HCT116 (cell line): ENCODE measurements around the gene KMT2B.

Experiments used
- CEBPB ChIP-seq: IDR thresholded peaks from 2 replicates; pipeline ENCODE4 v1.6.1; 2012; ENCODE audit warnings: low read depth
- ELF1 ChIP-seq: IDR thresholded peaks from 2 replicates; pipeline ENCODE4 v1.6.1; 2012; ENCODE audit warnings: low read depth, borderline replicate concordance
- EZH2 ChIP-seq: fragments of 200-600 bp; sonication (generic); IDR thresholded peaks from 2 replicates; pipeline ENCODE4 v1.6.1; 2017; ENCODE audit warnings: antibody characterized with exemption, mixed run types
- POLR2AphosphoS5 ChIP-seq: IDR thresholded peaks from 2 replicates; pipeline ENCODE4 v1.6.1; 2011; ENCODE audit warnings: mild to moderate bottlenecking, low read depth, low read length, moderate library complexity
- RAD21 ChIP-seq: IDR thresholded peaks from 2 replicates; pipeline ENCODE4 v1.6.1; 2012; ENCODE audit warnings: low read depth, mild to moderate bottlenecking
- SRF ChIP-seq: IDR thresholded peaks from 2 replicates; pipeline ENCODE4 v1.6.1; 2012; ENCODE audit warnings: low read depth
- ZBTB33 ChIP-seq: IDR thresholded peaks from 2 replicates; pipeline ENCODE4 v1.6.1; 2011; ENCODE audit warnings: mild to moderate bottlenecking, low read length, moderate library complexity; ENCODE audit not compliant: insufficient replicate concordance; ENCODE audit errors: extremely low read depth
- TF ChIP-seq, protein P1 (sequence below), 3 experiments: fragments of 200-600 bp in 1 of 3; sonication (generic) in 1 of 3; IDR thresholded peaks in 2 of 3; conservative IDR thresholded peaks in 1 of 3; 2 replicates each; pipeline ENCODE4 v1.5.1; 2012 to 2017; ENCODE audit warnings: low read depth in 2 of 3, low read length in 2 of 3, antibody characterized with exemption in 1 of 3, borderline replicate concordance in 1 of 3, control low read depth in 1 of 3, mild to moderate bottlenecking in 1 of 3, mixed read lengths in 1 of 3, mixed run types in 1 of 3, moderate library complexity in 1 of 3; ENCODE audit not compliant: insufficient read depth in 1 of 3
- TF ChIP-seq, protein P2 (sequence below): IDR thresholded peaks from 2 replicates; pipeline ENCODE4 v1.6.1; 2012
- TF ChIP-seq, protein P3 (sequence below): IDR thresholded peaks from 2 replicates; pipeline ENCODE4 v1.6.1; 2012; ENCODE audit warnings: low read depth

GRCh38 chr19:35744430-35745327 is 26.9 kb downstream of the KMT2B start:
- TF ChIP-seq POLR2AphosphoS5 = peak; percentile 53; the same call in 1 of the 2 replicates
- TF ChIP-seq, protein P1, sequence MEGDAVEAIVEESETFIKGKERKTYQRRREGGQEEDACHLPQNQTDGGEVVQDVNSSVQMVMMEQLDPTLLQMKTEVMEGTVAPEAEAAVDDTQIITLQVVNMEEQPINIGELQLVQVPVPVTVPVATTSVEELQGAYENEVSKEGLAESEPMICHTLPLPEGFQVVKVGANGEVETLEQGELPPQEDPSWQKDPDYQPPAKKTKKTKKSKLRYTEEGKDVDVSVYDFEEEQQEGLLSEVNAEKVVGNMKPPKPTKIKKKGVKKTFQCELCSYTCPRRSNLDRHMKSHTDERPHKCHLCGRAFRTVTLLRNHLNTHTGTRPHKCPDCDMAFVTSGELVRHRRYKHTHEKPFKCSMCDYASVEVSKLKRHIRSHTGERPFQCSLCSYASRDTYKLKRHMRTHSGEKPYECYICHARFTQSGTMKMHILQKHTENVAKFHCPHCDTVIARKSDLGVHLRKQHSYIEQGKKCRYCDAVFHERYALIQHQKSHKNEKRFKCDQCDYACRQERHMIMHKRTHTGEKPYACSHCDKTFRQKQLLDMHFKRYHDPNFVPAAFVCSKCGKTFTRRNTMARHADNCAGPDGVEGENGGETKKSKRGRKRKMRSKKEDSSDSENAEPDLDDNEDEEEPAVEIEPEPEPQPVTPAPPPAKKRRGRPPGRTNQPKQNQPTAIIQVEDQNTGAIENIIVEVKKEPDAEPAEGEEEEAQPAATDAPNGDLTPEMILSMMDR (IDR thresholded peaks at IDR 0.05 in 2 of 3, conservative IDR thresholded peaks at IDR 0.05 in 1 of 3; ENCODE audit: borderline replicate concordance in 1 of 3, insufficient read depth in 1 of 3, low read depth in 2 of 3, low read length in 2 of 3) = peak in 2 of 3 experiments; percentile 29 to 38; a peak in 1 of 6 replicates
- TF ChIP-seq, protein P2, sequence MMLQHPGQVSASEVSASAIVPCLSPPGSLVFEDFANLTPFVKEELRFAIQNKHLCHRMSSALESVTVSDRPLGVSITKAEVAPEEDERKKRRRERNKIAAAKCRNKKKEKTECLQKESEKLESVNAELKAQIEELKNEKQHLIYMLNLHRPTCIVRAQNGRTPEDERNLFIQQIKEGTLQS = no peak
- TF ChIP-seq CEBPB = no peak
- TF ChIP-seq, protein P3, sequence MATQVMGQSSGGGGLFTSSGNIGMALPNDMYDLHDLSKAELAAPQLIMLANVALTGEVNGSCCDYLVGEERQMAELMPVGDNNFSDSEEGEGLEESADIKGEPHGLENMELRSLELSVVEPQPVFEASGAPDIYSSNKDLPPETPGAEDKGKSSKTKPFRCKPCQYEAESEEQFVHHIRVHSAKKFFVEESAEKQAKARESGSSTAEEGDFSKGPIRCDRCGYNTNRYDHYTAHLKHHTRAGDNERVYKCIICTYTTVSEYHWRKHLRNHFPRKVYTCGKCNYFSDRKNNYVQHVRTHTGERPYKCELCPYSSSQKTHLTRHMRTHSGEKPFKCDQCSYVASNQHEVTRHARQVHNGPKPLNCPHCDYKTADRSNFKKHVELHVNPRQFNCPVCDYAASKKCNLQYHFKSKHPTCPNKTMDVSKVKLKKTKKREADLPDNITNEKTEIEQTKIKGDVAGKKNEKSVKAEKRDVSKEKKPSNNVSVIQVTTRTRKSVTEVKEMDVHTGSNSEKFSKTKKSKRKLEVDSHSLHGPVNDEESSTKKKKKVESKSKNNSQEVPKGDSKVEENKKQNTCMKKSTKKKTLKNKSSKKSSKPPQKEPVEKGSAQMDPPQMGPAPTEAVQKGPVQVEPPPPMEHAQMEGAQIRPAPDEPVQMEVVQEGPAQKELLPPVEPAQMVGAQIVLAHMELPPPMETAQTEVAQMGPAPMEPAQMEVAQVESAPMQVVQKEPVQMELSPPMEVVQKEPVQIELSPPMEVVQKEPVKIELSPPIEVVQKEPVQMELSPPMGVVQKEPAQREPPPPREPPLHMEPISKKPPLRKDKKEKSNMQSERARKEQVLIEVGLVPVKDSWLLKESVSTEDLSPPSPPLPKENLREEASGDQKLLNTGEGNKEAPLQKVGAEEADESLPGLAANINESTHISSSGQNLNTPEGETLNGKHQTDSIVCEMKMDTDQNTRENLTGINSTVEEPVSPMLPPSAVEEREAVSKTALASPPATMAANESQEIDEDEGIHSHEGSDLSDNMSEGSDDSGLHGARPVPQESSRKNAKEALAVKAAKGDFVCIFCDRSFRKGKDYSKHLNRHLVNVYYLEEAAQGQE = no peak
- no peak; the same call in 1 of the 2 replicates for TF ChIP-seq ELF1
- TF ChIP-seq ZBTB33 = no peak
- no peak for TF ChIP-seq EZH2
- TF ChIP-seq SRF = no peak
- no peak for TF ChIP-seq RAD21
